A549 (cell line): ENCODE data around the gene KANSL1. TPM values are rescaled to one million over a fixed set of nuclear protein-coding genes. Genes with fewer than 3 reads are reported as not detected.
A peak's percentile ranks its signal among the peaks of the same experiment; 100 is the strongest.

ENCODE experiments used
- ATAC-seq, 2 experiments: fragments of 200-7000 bp in 1 of 2; fragments of >200 bp in 1 of 2; cut with Nextera tagmentation in 1 of 2; cut with Tn5 transposase in 1 of 2; 3 replicates each; pipeline versions ENCODE4 v1.8.0 to v1.9.1; 2018 to 2020; ENCODE audit warnings: mild to moderate bottlenecking in 1 of 2, moderate library complexity in 1 of 2
- CTCF ChIA-PET: fragments of 300-600 bp; sonication (Branson Sonifier 250); formaldehyde crosslinking; extraction: SDS; loops from one replicate; lab custom pipeline; 2021; ENCODE audit warnings: antibody characterized with exemption, inconsistent platforms; lab: Yijun Ruan, JAX
- POLR2A ChIA-PET: fragments of 350-600 bp; formaldehyde crosslinking; extraction: SDS; loops from one replicate; lab custom pipeline; 2021; ENCODE audit warnings: antibody characterized with exemption, inconsistent platforms; lab: Yijun Ruan, JAX
- DNase-seq, 2 experiments: peaks; one replicate each; pipeline versions ENCODE4 v3.0.0 to v3.0.0-alpha.2; 2011 to 2016; ENCODE audit warnings: low read depth in 1 of 2, low spot score in 1 of 2
- FAIRE-seq: peaks from 2 replicates; lab custom pipeline; 2011; peaks lifted over from hg19 to GRCh38; lab: Jason Lieb, UNC
- H3K27ac ChIP-seq, 2 experiments: fragments of >200 bp; sonication (Bioruptor Twin); formaldehyde crosslinking; 3 replicates each; pipeline ENCODE4 v1.5.1; 2016 to 2017
- H3K4me1 ChIP-seq: fragments of >200 bp; sonication (Bioruptor Twin); formaldehyde crosslinking; 3 replicates; pipeline ENCODE4 v1.6.1; 2016
- H3K4me2 ChIP-seq: fragments of >200 bp; sonication (Bioruptor Twin); formaldehyde crosslinking; 3 replicates; pipeline ENCODE4 v1.6.1; 2016
- H3K4me3 ChIP-seq: fragments of >200 bp; sonication (Bioruptor Twin); formaldehyde crosslinking; 3 replicates; pipeline ENCODE4 v1.5.1; 2016
- H3K9me3 ChIP-seq: fragments of >200 bp; sonication (Bioruptor Twin); formaldehyde crosslinking; 3 replicates; pipeline ENCODE4 v1.6.1; 2016
- BCL3 ChIP-seq: fragments of >200 bp; sonication (Bioruptor Twin); formaldehyde crosslinking; IDR thresholded peaks from 3 replicates; pipeline ENCODE4 v1.6.1; 2016
- CHD4 ChIP-seq: fragments of 200-600 bp; sonication (generic); IDR thresholded peaks from 2 replicates; pipeline ENCODE4 v1.6.1; 2016; ENCODE audit warnings: antibody characterized with exemption, mild to moderate bottlenecking, borderline replicate concordance
- FOSL2 ChIP-seq, 2 experiments: fragments of 450-650 bp in 1 of 2; fragments of >200 bp in 1 of 2; sonication (Bioruptor Twin) in 1 of 2; formaldehyde crosslinking; IDR thresholded peaks; 2 replicates each; pipeline versions ENCODE4 v1.5.0 to v1.6.1; 2016 to 2020; ENCODE audit warnings: mild to moderate bottlenecking in 1 of 2, moderate library complexity in 1 of 2
- HOXA7 ChIP-seq: fragments of 250-450 bp; sonication (Bioruptor Pico); IDR thresholded peaks from 2 replicates; pipeline ENCODE4 v1.5.0; 2020; ENCODE audit warnings: mild to moderate bottlenecking, moderate library complexity
- JUN ChIP-seq, 2 experiments: fragments of >200 bp; sonication (Bioruptor Twin); formaldehyde crosslinking; IDR thresholded peaks; 2 replicates in 1 of 2; 3 replicates in 1 of 2; pipeline ENCODE4 v1.6.1; 2016 to 2017
- MAFK ChIP-seq: fragments of 450-650 bp; IDR thresholded peaks from 2 replicates; pipeline ENCODE4 v1.6.1; 2014; ENCODE audit not compliant: partially characterized antibody
- MAX ChIP-seq: IDR thresholded peaks from 2 replicates; pipeline ENCODE4 v1.6.1; 2012
- NFE2L2 ChIP-seq: fragments of 150-350 bp; conservative IDR thresholded peaks from 2 replicates; pipeline ENCODE4 v1.6.1; 2014; ENCODE audit warnings: low read length
- POLR2A ChIP-seq: IDR thresholded peaks from 2 replicates; pipeline ENCODE4 v1.6.1; 2012; ENCODE audit warnings: mild to moderate bottlenecking, low read length
- RAD21 ChIP-seq, 2 experiments: fragments of >200 bp in 1 of 2; sonication (Bioruptor Twin) in 1 of 2; formaldehyde crosslinking in 1 of 2; IDR thresholded peaks in 1 of 2; conservative IDR thresholded peaks in 1 of 2; 2 replicates in 1 of 2; 3 replicates in 1 of 2; pipeline ENCODE4 v1.6.1; 2012 to 2018; ENCODE audit warnings: inconsistent platforms in 1 of 2
- RARB ChIP-seq: fragments of 250-450 bp; sonication (Bioruptor Pico); IDR thresholded peaks from 2 replicates; pipeline ENCODE4 v1.8.0; 2021; ENCODE audit warnings: mild to moderate bottlenecking, moderate library complexity
- SMC3 ChIP-seq: fragments of >200 bp; sonication (Bioruptor Twin); formaldehyde crosslinking; IDR thresholded peaks from 3 replicates; pipeline ENCODE4 v1.6.1; 2018; ENCODE audit warnings: inconsistent platforms
- ZC3H11A ChIP-seq: fragments of 450-650 bp; IDR thresholded peaks from 2 replicates; pipeline ENCODE4 v1.6.1; 2014; ENCODE audit warnings: antibody characterized with exemption, mild to moderate bottlenecking
- ZSCAN20 ChIP-seq: fragments of 250-450 bp; sonication (Bioruptor Pico); IDR thresholded peaks from 2 replicates; pipeline ENCODE4 v1.8.0; 2022; ENCODE audit warnings: mild to moderate bottlenecking, moderate library complexity
- WGBS: methylation state at CpG from one replicate; pipeline ENCODE4 v1.1.6; 2017; ENCODE audit errors: missing lambda C conversion rate; 5-methylcytosine and 5-hydroxymethylcytosine counted together
- polyA plus RNA-seq, 4 experiments: library from polyadenylated mRNA; depleted of rRNA in 3 of 4; stranded (reverse); fragments of >200 nt; fragmentation: RNase III in 1 of 4; extraction: RNeasy Plus Mini Kit Qiagen cat#74134 plus additional on column Dnase treatment in 1 of 4; gene quantifications; 2 replicates in 3 of 4; 3 replicates in 1 of 4; pipeline ENCODE4 v1.2.3, GENCODE V29; 2011 to 2017
- TF ChIP-seq, protein P1 (sequence below): fragments of 150-350 bp; IDR thresholded peaks from 2 replicates; pipeline ENCODE4 v1.6.1; 2014; ENCODE audit warnings: low read depth, mild to moderate bottlenecking, low read length
- TF ChIP-seq, protein P2 (sequence below): fragments of >200 bp; sonication (Bioruptor Twin); formaldehyde crosslinking; IDR thresholded peaks from 3 replicates; pipeline ENCODE4 v1.5.1; 2016
- TF ChIP-seq, protein P3 (sequence below): fragments of 250-450 bp; sonication (Bioruptor Pico); IDR thresholded peaks from 2 replicates; pipeline ENCODE4 v1.5.0; 2021; ENCODE audit warnings: mild to moderate bottlenecking, moderate library complexity, borderline replicate concordance

KANSL1 gene
- polyA plus RNA-seq, 2 of the 4 experiments (the other 2 are of a cell fraction): 22.6 to 27.9 TPM

- TF ChIP-seq BCL3 (no peak), RARB (CRISPR knock-in tag) (no peak), RAD21 (conservative IDR thresholded peaks at IDR 0.05 in 1 of 2, IDR thresholded peaks at IDR 0.05 in 1 of 2) (no peak), JUN (IDR thresholded peaks at IDR 0.05) (no peak), ZC3H11A (no peak), HOXA7 (CRISPR knock-in tag) (no peak)
- TF ChIP-seq, protein P1, sequence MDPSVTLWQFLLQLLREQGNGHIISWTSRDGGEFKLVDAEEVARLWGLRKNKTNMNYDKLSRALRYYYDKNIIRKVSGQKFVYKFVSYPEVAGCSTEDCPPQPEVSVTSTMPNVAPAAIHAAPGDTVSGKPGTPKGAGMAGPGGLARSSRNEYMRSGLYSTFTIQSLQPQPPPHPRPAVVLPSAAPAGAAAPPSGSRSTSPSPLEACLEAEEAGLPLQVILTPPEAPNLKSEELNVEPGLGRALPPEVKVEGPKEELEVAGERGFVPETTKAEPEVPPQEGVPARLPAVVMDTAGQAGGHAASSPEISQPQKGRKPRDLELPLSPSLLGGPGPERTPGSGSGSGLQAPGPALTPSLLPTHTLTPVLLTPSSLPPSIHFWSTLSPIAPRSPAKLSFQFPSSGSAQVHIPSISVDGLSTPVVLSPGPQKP: no peak
Observed at GRCh38 chr17:46216682-46217081, 23.5 kb upstream of the KANSL1 start (continued).

DNA sequence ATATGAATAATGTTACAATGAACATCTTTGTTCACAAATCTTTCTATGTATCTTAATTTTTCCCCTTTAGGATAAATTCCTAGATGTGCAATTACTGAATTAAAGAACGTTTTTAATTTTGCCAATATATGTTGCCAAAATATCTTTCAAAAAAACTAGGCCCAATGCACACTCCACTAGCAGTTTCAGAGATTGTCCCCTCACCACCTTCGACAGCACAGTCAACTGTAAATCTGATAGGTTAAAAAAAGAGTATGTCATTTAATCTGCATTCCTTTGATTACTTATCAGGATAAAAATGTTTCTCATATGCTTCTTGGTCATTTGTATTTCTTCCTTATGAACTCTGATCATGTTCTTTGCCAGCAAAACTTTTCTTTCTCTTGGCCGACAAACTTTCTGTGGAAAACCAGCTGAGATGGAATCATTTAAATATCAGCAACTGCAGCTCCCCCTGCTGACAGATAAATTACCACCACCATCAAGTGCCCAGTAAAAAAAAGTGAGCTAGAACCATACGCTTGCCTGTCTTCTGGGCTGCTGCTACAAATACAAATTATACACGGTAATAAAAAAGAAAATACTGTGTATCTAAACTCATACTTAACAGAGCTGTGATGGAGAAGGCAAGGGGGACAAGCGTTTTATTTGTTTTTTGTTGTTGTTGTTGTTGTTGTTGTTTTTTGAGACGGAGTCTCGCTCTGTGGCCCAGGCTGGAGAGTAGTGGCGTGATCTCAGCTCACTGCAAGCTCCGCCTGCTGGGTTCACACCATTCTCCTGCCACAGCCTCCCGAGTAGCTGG lies 19.6 kb upstream of the KANSL1 start:
- ChIA-PET CTCF (interaction anchor here (0.6 to 20.6 kb wide), 55 partner anchors 13 to 634 kb away, joined by 3 to 186 read pairs (median 4); partner anchors contain the start of genes KANSL1 and STH), POLR2A (interaction anchor here (0.6 to 3.6 kb wide), 3 partner anchors 12 to 169 kb away, joined by 3 to 21 read pairs (median 6); partner anchors contain the start of gene KANSL1)
- Histone ChIP-seq H3K9me3 (no peaks in the 10 kb centered on the region), H3K4me1 (no peaks in the 10 kb centered on the region), H3K4me3 (no peak overlapping the region), H3K4me2 (no peak overlapping the region), H3K27ac (no peak overlapping the region)
- TF ChIP-seq MAFK (no peak), NFE2L2 (0 out of 2 replicates have a peak, but pooled peaks have one; percentile 8), MAX (0 out of 2 replicates have a peak, but pooled peaks have one; percentile 21), SMC3 (peak; percentile 93), POLR2A (no peak), FOSL2 (IDR thresholded peaks at IDR 0.05) (no peak), FOSL2 (CRISPR knock-in tag; IDR thresholded peaks at IDR 0.05) (peak; percentile 14; the same call in 1 of the 2 replicates), ZSCAN20 (no peak), RAD21 (conservative IDR thresholded peaks at IDR 0.05 in 1 of 2, IDR thresholded peaks at IDR 0.05 in 1 of 2) (peak; percentile 91), CHD4 (no peak)
- TF ChIP-seq, protein P2, sequence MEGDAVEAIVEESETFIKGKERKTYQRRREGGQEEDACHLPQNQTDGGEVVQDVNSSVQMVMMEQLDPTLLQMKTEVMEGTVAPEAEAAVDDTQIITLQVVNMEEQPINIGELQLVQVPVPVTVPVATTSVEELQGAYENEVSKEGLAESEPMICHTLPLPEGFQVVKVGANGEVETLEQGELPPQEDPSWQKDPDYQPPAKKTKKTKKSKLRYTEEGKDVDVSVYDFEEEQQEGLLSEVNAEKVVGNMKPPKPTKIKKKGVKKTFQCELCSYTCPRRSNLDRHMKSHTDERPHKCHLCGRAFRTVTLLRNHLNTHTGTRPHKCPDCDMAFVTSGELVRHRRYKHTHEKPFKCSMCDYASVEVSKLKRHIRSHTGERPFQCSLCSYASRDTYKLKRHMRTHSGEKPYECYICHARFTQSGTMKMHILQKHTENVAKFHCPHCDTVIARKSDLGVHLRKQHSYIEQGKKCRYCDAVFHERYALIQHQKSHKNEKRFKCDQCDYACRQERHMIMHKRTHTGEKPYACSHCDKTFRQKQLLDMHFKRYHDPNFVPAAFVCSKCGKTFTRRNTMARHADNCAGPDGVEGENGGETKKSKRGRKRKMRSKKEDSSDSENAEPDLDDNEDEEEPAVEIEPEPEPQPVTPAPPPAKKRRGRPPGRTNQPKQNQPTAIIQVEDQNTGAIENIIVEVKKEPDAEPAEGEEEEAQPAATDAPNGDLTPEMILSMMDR: peak; percentile 99
- TF ChIP-seq, protein P3, sequence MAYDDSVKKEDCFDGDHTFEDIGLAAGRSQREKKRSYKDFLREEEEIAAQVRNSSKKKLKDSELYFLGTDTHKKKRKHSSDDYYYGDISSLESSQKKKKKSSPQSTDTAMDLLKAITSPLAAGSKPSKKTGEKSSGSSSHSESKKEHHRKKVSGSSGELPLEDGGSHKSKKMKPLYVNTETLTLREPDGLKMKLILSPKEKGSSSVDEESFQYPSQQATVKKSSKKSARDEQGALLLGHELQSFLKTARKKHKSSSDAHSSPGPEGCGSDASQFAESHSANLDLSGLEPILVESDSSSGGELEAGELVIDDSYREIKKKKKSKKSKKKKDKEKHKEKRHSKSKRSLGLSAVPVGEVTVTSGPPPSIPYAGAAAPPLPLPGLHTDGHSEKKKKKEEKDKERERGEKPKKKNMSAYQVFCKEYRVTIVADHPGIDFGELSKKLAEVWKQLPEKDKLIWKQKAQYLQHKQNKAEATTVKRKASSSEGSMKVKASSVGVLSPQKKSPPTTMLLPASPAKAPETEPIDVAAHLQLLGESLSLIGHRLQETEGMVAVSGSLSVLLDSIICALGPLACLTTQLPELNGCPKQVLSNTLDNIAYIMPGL (CRISPR knock-in tag): peak; percentile 61; the same call in 1 of the 2 replicates
- 49% methylated on average over 11 of the region's 11 CpGs for WGBS
- ATAC-seq (peak; percentile 91 to 92), DNase-seq (peak; percentile 88 to 95), FAIRE-seq (peak; percentile 56)
